Measurements from ENCODE around the gene RASA4B.
"Not testable (repeated sequence)": the region's sequence is repeated elsewhere in the genome, so short reads cannot be mapped to it uniquely, and the experiment has no call there.

Gene RASA4B

GRCh38 chr7:102527182-102527581 is 9.6 kb upstream of the RASA4B start:
- H3K4me3 Mint-ChIP-seq; H3K9me3 Mint-ChIP-seq; H3K36me3 Mint-ChIP-seq (ENCODE audit: insufficient read depth); H3K27me3 Mint-ChIP-seq; H3K4me1 Mint-ChIP-seq (ENCODE audit: low read depth in 2 of 2); H3K27ac Mint-ChIP-seq; DNase-seq; ATAC-seq (replicated peaks): not testable (repeated sequence)

GRCh38 chr7:102524803-102525202 is 7.2 kb upstream of the RASA4B start:
- H3K9me3 Mint-ChIP-seq; H3K36me3 Mint-ChIP-seq (ENCODE audit: insufficient read depth); DNase-seq; H3K4me1 Mint-ChIP-seq (ENCODE audit: low read depth in 2 of 2); ATAC-seq (replicated peaks); H3K27ac Mint-ChIP-seq; H3K4me3 Mint-ChIP-seq; H3K27me3 Mint-ChIP-seq: not testable (repeated sequence)

- H3K4me1 Mint-ChIP-seq (ENCODE audit: low read depth in 2 of 2); DNase-seq; H3K27me3 Mint-ChIP-seq; H3K36me3 Mint-ChIP-seq (ENCODE audit: insufficient read depth); ATAC-seq (replicated peaks); H3K27ac Mint-ChIP-seq; H3K4me3 Mint-ChIP-seq; H3K9me3 Mint-ChIP-seq: not testable (repeated sequence)
Observed at GRCh38 chr7:102520797-102521196, 3.2 kb upstream of the RASA4B start.

- not testable (repeated sequence) for H3K27ac Mint-ChIP-seq; ATAC-seq (replicated peaks); H3K9me3 Mint-ChIP-seq; DNase-seq; H3K36me3 Mint-ChIP-seq (ENCODE audit: insufficient read depth); H3K4me3 Mint-ChIP-seq; H3K4me1 Mint-ChIP-seq (ENCODE audit: low read depth in 2 of 2); H3K27me3 Mint-ChIP-seq
Observed at GRCh38 chr7:102516951-102517350, 626 bp downstream of the RASA4B start.

- ATAC-seq (replicated peaks); H3K27me3 Mint-ChIP-seq; H3K36me3 Mint-ChIP-seq (ENCODE audit: insufficient read depth); H3K27ac Mint-ChIP-seq; H3K4me1 Mint-ChIP-seq (ENCODE audit: low read depth in 2 of 2); H3K4me3 Mint-ChIP-seq; H3K9me3 Mint-ChIP-seq; DNase-seq: not testable (repeated sequence)
Observed at GRCh38 chr7:102515889-102516288, 1.7 kb downstream of the RASA4B start.

- H3K9me3 Mint-ChIP-seq; H3K4me3 Mint-ChIP-seq; ATAC-seq (replicated peaks); H3K36me3 Mint-ChIP-seq (ENCODE audit: insufficient read depth); DNase-seq; H3K27ac Mint-ChIP-seq; H3K4me1 Mint-ChIP-seq (ENCODE audit: low read depth in 2 of 2); H3K27me3 Mint-ChIP-seq: not testable (repeated sequence)
Observed at GRCh38 chr7:102514881-102515721, 2.5 kb downstream of the RASA4B start.

GRCh38 chr7:102512642-102513221 is 4.8 kb downstream of the RASA4B start:
- peak overlapping the region; percentile 6 to 35 for H3K4me3 Mint-ChIP-seq
- not testable (repeated sequence) for DNase-seq

GRCh38 chr7:102511860-102512522 is 5.6 kb downstream of the RASA4B start:
- not testable (repeated sequence) for H3K9me3 Mint-ChIP-seq; H3K36me3 Mint-ChIP-seq (ENCODE audit: insufficient read depth); H3K27me3 Mint-ChIP-seq; H3K4me1 Mint-ChIP-seq (ENCODE audit: low read depth in 2 of 2); H3K27ac Mint-ChIP-seq; DNase-seq
- peak; percentile 71 for ATAC-seq (replicated peaks)
- H3K4me3 Mint-ChIP-seq: peak overlapping the region; percentile 6 to 35

More at GRCh38 chr7:102512642-102513221, 4.8 kb downstream of the RASA4B start:
- H3K4me1 Mint-ChIP-seq (ENCODE audit: low read depth in 2 of 2); H3K36me3 Mint-ChIP-seq (ENCODE audit: insufficient read depth); ATAC-seq (replicated peaks); H3K9me3 Mint-ChIP-seq; H3K27me3 Mint-ChIP-seq; H3K27ac Mint-ChIP-seq: not testable (repeated sequence)

- not testable (repeated sequence) for H3K4me1 Mint-ChIP-seq (ENCODE audit: low read depth in 2 of 2); H3K4me3 Mint-ChIP-seq; H3K27me3 Mint-ChIP-seq; H3K36me3 Mint-ChIP-seq (ENCODE audit: insufficient read depth); DNase-seq; ATAC-seq (replicated peaks); H3K9me3 Mint-ChIP-seq; H3K27ac Mint-ChIP-seq
Observed at GRCh38 chr7:102510575-102510974, 7.0 kb downstream of the RASA4B start.

- not testable (repeated sequence) for H3K36me3 Mint-ChIP-seq (ENCODE audit: insufficient read depth); H3K9me3 Mint-ChIP-seq; ATAC-seq (replicated peaks); H3K27me3 Mint-ChIP-seq; H3K4me1 Mint-ChIP-seq (ENCODE audit: low read depth in 2 of 2); DNase-seq; H3K27ac Mint-ChIP-seq; H3K4me3 Mint-ChIP-seq
Observed at GRCh38 chr7:102507410-102508088, 10.0 kb downstream of the RASA4B start.

GRCh38 chr7:102505298-102506185 is 12.0 kb downstream of the RASA4B start:
- H3K4me1 Mint-ChIP-seq (ENCODE audit: low read depth in 2 of 2); DNase-seq; H3K27ac Mint-ChIP-seq; H3K4me3 Mint-ChIP-seq; H3K27me3 Mint-ChIP-seq; ATAC-seq (replicated peaks); H3K9me3 Mint-ChIP-seq; H3K36me3 Mint-ChIP-seq (ENCODE audit: insufficient read depth): not testable (repeated sequence)

GRCh38 chr7:102503141-102503540 is 14.4 kb downstream of the RASA4B start:
- not testable (repeated sequence) for ATAC-seq (replicated peaks); H3K27me3 Mint-ChIP-seq; H3K4me3 Mint-ChIP-seq; H3K9me3 Mint-ChIP-seq; H3K36me3 Mint-ChIP-seq (ENCODE audit: insufficient read depth); H3K27ac Mint-ChIP-seq; H3K4me1 Mint-ChIP-seq (ENCODE audit: low read depth in 2 of 2); DNase-seq

- not testable (repeated sequence) for H3K9me3 Mint-ChIP-seq; ATAC-seq (replicated peaks); DNase-seq; H3K27ac Mint-ChIP-seq; H3K4me3 Mint-ChIP-seq; H3K4me1 Mint-ChIP-seq (ENCODE audit: low read depth in 2 of 2); H3K27me3 Mint-ChIP-seq; H3K36me3 Mint-ChIP-seq (ENCODE audit: insufficient read depth)
Observed at GRCh38 chr7:102498321-102498720, 19.3 kb downstream of the RASA4B start.
